GM10248 (cell line): Measurements from ENCODE around the gene ATMIN.

Experiments
- CTCF ChIA-PET: fragments of 300-600 bp; sonication (Branson Sonifier 250); formaldehyde crosslinking; extraction: SDS; loops from one replicate; lab custom pipeline; 2021; ENCODE audit warnings: antibody characterized with exemption; lab: Yijun Ruan, JAX
- POLR2A ChIA-PET: fragments of 350-650 bp; sonication (Branson Sonifier 250); formaldehyde crosslinking; extraction: SDS; loops from one replicate; lab custom pipeline; 2020; ENCODE audit warnings: antibody characterized with exemption; lab: Yijun Ruan, JAX
- DNase-seq: peaks from one replicate; pipeline ENCODE4 v3.0.0; 2012; ENCODE audit errors: extremely low spot score
- CTCF ChIP-seq: IDR thresholded peaks from 2 replicates; pipeline ENCODE4 v1.5.1; 2012; ENCODE audit warnings: mild to moderate bottlenecking, low read depth; ENCODE audit errors: extremely low read depth, missing control alignments, control extremely low read depth

The ATMIN gene

DNA sequence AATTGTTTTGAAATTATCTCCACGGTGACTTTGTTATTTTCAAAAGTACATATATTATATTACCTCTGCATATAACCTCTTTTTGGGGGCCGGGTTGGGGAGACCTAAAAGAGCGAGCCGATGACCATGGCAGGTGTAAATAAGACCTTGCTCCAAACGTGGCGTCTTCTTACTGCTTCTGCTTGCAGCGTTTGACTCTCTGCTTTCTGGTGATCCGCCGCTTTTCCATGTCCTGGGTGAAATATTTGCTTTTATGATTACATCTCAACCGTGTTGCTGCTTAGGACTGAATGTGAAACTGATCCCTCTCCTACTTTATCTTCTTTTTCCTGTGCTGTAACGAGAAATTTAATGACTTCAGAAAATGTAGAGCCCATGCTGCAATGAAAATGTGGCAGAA lies 18.1 kb downstream of the ATMIN start:
- no peak for DNase-seq
- no peak for TF ChIP-seq CTCF
- CTCF ChIA-PET, result no interaction called here
- POLR2A ChIA-PET, result no interaction called here

GRCh38 chr16:81060576-81061306 lies 25.1 kb downstream of the ATMIN start:
- no peak for TF ChIP-seq CTCF
- ChIA-PET CTCF (interaction anchor here (2.9 kb wide), 1 partner anchor 25 kb away, joined by 14 read pairs; the partner anchor contains the start of gene ATMIN), POLR2A (no interaction called here)
- DNase-seq, result no peak

DNA sequence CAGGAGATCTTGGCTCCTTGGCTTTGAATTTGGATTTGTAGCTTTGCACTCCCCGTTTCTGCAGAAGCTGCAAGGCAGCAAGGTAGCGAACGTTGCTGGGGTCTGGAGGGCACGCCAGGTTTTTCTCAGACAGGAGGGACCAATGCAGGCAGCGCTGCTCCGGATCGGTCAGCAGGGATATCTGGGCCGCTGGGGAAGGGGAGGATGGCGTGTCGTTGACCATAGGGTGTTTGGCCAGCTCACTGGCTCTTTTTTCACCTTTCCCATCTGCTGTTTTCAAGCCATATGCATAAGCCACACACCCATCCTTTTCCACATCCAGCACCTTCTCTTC lies 25.6 kb downstream of the ATMIN start:
- TF ChIP-seq CTCF, result no peak
- CTCF ChIA-PET, result no interaction called here
- POLR2A ChIA-PET, result no interaction called here
- no peak for DNase-seq

DNA sequence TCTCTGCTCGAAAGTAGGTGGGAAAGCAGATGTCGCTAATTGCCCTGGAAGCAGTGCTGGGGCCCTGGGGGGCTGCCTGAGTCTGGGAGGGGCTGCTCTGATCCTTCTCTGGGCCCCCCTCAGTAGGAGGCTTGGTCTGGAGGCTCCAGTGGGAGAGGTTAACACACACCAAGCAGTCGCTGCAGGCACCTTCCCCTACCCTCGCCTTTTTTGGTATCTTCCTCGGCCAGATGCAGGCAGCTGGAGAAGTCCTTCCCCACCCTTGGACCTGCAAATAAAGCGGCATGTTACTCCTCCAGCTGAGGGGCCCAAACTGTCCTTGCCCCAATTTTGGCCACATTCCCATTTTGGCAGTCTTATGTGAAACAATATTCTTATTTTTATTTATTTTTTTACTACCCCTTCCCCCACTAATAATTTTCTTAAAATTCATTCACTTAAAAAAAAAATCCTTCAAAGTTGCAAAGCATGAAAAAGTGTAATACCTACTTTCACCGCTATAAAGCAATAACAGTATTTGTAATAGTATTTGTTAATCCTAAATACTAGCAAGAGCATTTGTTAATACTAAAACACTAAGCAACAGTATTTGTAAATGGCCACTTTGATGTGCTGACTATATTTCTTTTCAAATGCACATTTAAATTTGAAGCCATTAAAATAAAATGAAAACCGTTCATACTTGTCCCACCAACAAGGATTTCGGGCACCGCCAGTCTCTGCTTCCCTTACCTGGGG lies 26.4 kb downstream of the ATMIN start:
- TF ChIP-seq CTCF, result no peak
- no peak for DNase-seq
- ChIA-PET POLR2A (no interaction called here), CTCF (no interaction called here)

DNA sequence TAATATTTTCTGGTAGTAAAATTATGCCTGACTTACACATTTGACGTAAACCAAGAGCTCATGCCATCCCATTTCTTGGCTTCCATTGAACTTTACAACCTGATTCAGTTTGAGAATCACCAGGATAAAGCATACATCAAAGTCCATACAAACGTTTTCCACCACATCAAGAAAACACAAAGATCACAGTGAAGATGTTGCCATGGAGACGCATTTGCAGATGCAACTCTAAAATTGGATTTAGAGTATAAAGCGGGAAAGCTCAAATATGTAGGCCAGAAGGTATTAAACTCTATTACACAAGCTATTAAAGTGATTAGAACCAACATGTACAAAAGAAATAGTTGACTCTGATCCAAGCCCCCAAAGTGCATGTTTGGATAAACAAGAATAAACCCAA lies 31.0 kb downstream of the ATMIN start:
- CTCF ChIA-PET, result interaction anchor here (1.1 to 2.0 kb wide), 3 partner anchors 10 to 48 kb away, joined by 3 to 5 read pairs (median 5); partner anchors contain the start of genes ATMIN and C16orf46
- no peak for TF ChIP-seq CTCF
- no peak for DNase-seq
- POLR2A ChIA-PET, result no interaction called here

DNA sequence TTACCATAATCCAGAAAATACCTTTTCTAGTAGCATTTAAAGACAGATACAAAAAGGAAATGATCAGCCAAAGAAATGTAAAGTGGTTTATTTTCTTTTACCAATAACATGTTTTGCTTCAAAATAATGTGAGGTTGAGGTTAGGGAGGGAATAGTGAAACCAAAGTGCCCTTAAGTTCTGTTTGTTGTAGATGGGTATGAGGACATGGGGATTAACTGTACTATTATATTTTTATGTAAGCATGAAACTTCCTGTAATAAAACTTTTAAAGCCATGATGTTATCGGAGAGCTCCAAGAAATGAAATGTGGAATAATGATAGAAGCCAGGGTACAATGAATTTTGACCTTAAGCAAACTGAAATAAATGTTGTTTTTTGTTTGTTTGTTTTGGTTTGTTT lies 31.5 kb downstream of the ATMIN start:
- no peak for TF ChIP-seq CTCF
- DNase-seq, result no peak
- ChIA-PET CTCF (interaction anchor here (1.1 to 2.0 kb wide), 3 partner anchors 9 to 49 kb away, joined by 3 to 5 read pairs (median 5); partner anchors contain the start of genes ATMIN and C16orf46), POLR2A (no interaction called here)
